Liver (tissue), 9 donors: Measurements from ENCODE around the gene TMEM242. TPM values are rescaled to one million over a fixed set of nuclear protein-coding genes. Genes with fewer than 3 reads are reported as not detected.

ENCODE experiments used
- DNase-seq: peaks from one replicate; pipeline ENCODE4 v3.0.0-alpha.2; 2017; ENCODE audit warnings: low spot score
- H3K27ac ChIP-seq, 2 donors: one replicate each; pipeline ENCODE4 v1.7.0; 2013; ENCODE audit warnings: inconsistent platforms in 2 of 2, low read length in 2 of 2, control low read depth in 1 of 2, low read depth in 1 of 2, mild to moderate bottlenecking in 1 of 2
- H3K27me3 ChIP-seq, 4 donors: one replicate each; pipeline versions ENCODE4 v1.6.1 to v1.7.0; 2013; ENCODE audit warnings: low read length in 3 of 4, inconsistent platforms in 1 of 4, mild to moderate bottlenecking in 1 of 4, moderate library complexity in 1 of 4; ENCODE audit not compliant: control insufficient read depth in 4 of 4, insufficient read depth in 4 of 4
- H3K36me3 ChIP-seq, 4 donors: one replicate each; pipeline versions ENCODE4 v1.6.1 to v1.7.0; 2013; ENCODE audit warnings: low read length in 3 of 4, mild to moderate bottlenecking in 3 of 4, low read depth in 1 of 4, moderate library complexity in 1 of 4; ENCODE audit not compliant: control insufficient read depth in 4 of 4, insufficient read depth in 3 of 4
- H3K4me1 ChIP-seq, 4 donors: one replicate each; pipeline versions ENCODE4 v1.6.1 to v1.7.0; 2013; ENCODE audit warnings: low read length in 3 of 4, mild to moderate bottlenecking in 3 of 4, moderate library complexity in 1 of 4; ENCODE audit not compliant: control insufficient read depth in 4 of 4, insufficient read depth in 4 of 4
- H3K4me3 ChIP-seq, 3 donors: one replicate each; pipeline versions ENCODE4 v1.6.1 to v1.7.0; 2013; ENCODE audit warnings: low read length in 3 of 3, control low read depth in 1 of 3, low read depth in 1 of 3, mild to moderate bottlenecking in 1 of 3
- H3K9ac ChIP-seq, 2 donors: one replicate each; pipeline ENCODE4 v1.7.0; 2013; ENCODE audit warnings: low read length in 2 of 2, mild to moderate bottlenecking in 2 of 2, moderate library complexity in 2 of 2, control low read depth in 1 of 2, low read depth in 1 of 2
- H3K9me3 ChIP-seq, 4 donors: one replicate each; pipeline versions ENCODE4 v1.6.1 to v1.7.0; 2013; ENCODE audit warnings: low read length in 3 of 4; ENCODE audit not compliant: control insufficient read depth in 4 of 4
- EGR1 ChIP-seq, 2 donors: IDR thresholded peaks; 2 replicates each; pipeline ENCODE4 v1.6.1; 2016 to 2018; ENCODE audit warnings: antibody characterized with exemption in 2 of 2, low read depth in 2 of 2
- FOXA1 ChIP-seq: IDR thresholded peaks from 2 replicates; pipeline ENCODE4 v1.6.1; 2016; ENCODE audit warnings: antibody characterized with exemption
- FOXA2 ChIP-seq: IDR thresholded peaks from 2 replicates; pipeline ENCODE4 v1.6.1; 2016; ENCODE audit warnings: antibody characterized with exemption
- GABPA ChIP-seq, 2 donors: IDR thresholded peaks in 1 of 2; conservative IDR thresholded peaks in 1 of 2; 2 replicates each; pipeline ENCODE4 v1.6.1; 2016; ENCODE audit warnings: antibody characterized with exemption in 2 of 2, mild to moderate bottlenecking in 1 of 2, moderate library complexity in 1 of 2
- HNF4A ChIP-seq, 2 donors: conservative IDR thresholded peaks; 2 replicates each; pipeline ENCODE4 v1.6.1; 2016; ENCODE audit warnings: antibody characterized with exemption in 2 of 2, mild to moderate bottlenecking in 2 of 2
- HNF4G ChIP-seq: IDR thresholded peaks from 2 replicates; pipeline ENCODE4 v1.6.1; 2016; ENCODE audit warnings: antibody characterized with exemption
- JUND ChIP-seq, 2 donors: IDR thresholded peaks; 2 replicates each; pipeline ENCODE4 v1.6.1; 2016; ENCODE audit warnings: antibody characterized with exemption in 2 of 2
- NR2F2 ChIP-seq: IDR thresholded peaks from 2 replicates; pipeline ENCODE4 v1.6.1; 2016; ENCODE audit warnings: antibody characterized with exemption
- RAD21 ChIP-seq, 2 donors: IDR thresholded peaks; 2 replicates each; pipeline ENCODE4 v1.6.1; 2016; ENCODE audit warnings: antibody characterized with exemption in 2 of 2, mild to moderate bottlenecking in 2 of 2
- RXRA ChIP-seq, 2 donors: IDR thresholded peaks; 2 replicates each; pipeline ENCODE4 v1.6.1; 2017 to 2018; ENCODE audit warnings: antibody characterized with exemption in 2 of 2, mild to moderate bottlenecking in 1 of 2
- SP1 ChIP-seq: IDR thresholded peaks from 2 replicates; pipeline ENCODE4 v1.6.1; 2018; ENCODE audit warnings: antibody characterized with exemption, mild to moderate bottlenecking
- TAF1 ChIP-seq: conservative IDR thresholded peaks from 2 replicates; pipeline ENCODE4 v1.6.1; 2016; ENCODE audit warnings: antibody characterized with exemption, mild to moderate bottlenecking
- YY1 ChIP-seq: IDR thresholded peaks from 2 replicates; pipeline ENCODE4 v1.6.1; 2016; ENCODE audit warnings: antibody characterized with exemption, mild to moderate bottlenecking
- WGBS: extraction: QIAGEN DNeasy Blood & Tissue Kit; methylation state at CpG from one replicate; pipeline ENCODE4 v1.1.7; 2013; 5-methylcytosine and 5-hydroxymethylcytosine counted together
- polyA plus RNA-seq, 2 donors: library from polyadenylated mRNA; stranded (reverse) in 1 of 2; unstranded in 1 of 2; fragments of 200-250 nt in 1 of 2; fragments of >200 nt in 1 of 2; fragmentation: Nextera tagmentation in 1 of 2; extraction: Ambion mirVana in 1 of 2; gene quantifications; one replicate each; pipeline versions ENCODE4 v1.2.1 to v1.2.3, GENCODE V29; 2013 to 2015
- total RNA-seq, 2 donors: library from RNA; depleted of rRNA; stranded (reverse); fragments of >200 nt; gene quantifications; one replicate each; pipeline ENCODE4 v1.2.3, GENCODE V29; 2014
- TF ChIP-seq, protein P1 (sequence below): IDR thresholded peaks from 2 replicates; pipeline ENCODE4 v1.6.1; 2016; ENCODE audit warnings: antibody characterized with exemption, mild to moderate bottlenecking
- TF ChIP-seq, protein P2 (sequence below): IDR thresholded peaks from 2 replicates; pipeline ENCODE4 v1.6.1; 2016; ENCODE audit warnings: antibody characterized with exemption
- TF ChIP-seq, protein P3 (sequence below): IDR thresholded peaks from 2 replicates; pipeline ENCODE4 v1.6.1; 2016; ENCODE audit warnings: antibody characterized with exemption
- TF ChIP-seq, protein P4 (sequence below): fragments of 150-350 bp; IDR thresholded peaks from 2 replicates; pipeline ENCODE4 v1.5.1; 2017; ENCODE audit warnings: improper control_type of control experiment, low read depth, low read length; ENCODE audit not compliant: missing input control
- TF ChIP-seq, protein P5 (sequence below): IDR thresholded peaks from 2 replicates; pipeline ENCODE4 v1.6.1; 2016; ENCODE audit warnings: antibody characterized with exemption
- donor health status: healthy.
- donor health status: healthy.
- donor health status: healthy.
- donor health status: healthy.
- donor health status: healthy.

The TMEM242 gene
- total and polyA plus RNA-seq, 4 donors: 3.7 to 10.2 (median 6.1) TPM

DNA sequence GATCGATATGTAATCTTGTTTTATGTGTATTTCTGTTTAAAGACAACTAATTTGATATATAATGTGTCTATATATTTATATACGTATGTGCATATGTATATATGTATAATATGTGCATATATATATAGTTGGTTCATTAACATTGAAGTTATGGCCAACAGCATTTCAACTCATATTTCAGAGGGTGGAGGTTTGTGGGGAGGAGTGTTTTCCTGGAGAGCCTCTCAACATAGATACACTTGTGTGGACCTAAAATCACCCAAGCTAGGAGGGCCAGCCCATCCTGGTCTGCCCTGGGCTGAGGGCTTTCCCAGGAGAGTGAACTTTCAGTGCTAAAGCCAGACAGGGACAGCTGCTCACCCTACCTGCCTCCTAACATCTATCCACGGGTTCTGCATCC, 68.8 kb downstream of the TMEM242 start:
- Histone ChIP-seq H3K4me3 (no peak overlapping the region), H3K27ac (no peak overlapping the region), H3K9me3 (no peaks in the 10 kb centered on the region), H3K27me3 (no peaks in the 10 kb centered on the region), H3K9ac (no peak overlapping the region), H3K4me1 (no peaks in the 10 kb centered on the region), H3K36me3 (no peaks in the 10 kb centered on the region)
- no peak for TF ChIP-seq RAD21 (IDR thresholded peaks at IDR 0.05)
- no peak for TF ChIP-seq GABPA (IDR thresholded peaks at IDR 0.05 in 1 of 2, conservative IDR thresholded peaks at IDR 0.05 in 1 of 2)
- TF ChIP-seq HNF4G: no peak
- TF ChIP-seq, protein P1, sequence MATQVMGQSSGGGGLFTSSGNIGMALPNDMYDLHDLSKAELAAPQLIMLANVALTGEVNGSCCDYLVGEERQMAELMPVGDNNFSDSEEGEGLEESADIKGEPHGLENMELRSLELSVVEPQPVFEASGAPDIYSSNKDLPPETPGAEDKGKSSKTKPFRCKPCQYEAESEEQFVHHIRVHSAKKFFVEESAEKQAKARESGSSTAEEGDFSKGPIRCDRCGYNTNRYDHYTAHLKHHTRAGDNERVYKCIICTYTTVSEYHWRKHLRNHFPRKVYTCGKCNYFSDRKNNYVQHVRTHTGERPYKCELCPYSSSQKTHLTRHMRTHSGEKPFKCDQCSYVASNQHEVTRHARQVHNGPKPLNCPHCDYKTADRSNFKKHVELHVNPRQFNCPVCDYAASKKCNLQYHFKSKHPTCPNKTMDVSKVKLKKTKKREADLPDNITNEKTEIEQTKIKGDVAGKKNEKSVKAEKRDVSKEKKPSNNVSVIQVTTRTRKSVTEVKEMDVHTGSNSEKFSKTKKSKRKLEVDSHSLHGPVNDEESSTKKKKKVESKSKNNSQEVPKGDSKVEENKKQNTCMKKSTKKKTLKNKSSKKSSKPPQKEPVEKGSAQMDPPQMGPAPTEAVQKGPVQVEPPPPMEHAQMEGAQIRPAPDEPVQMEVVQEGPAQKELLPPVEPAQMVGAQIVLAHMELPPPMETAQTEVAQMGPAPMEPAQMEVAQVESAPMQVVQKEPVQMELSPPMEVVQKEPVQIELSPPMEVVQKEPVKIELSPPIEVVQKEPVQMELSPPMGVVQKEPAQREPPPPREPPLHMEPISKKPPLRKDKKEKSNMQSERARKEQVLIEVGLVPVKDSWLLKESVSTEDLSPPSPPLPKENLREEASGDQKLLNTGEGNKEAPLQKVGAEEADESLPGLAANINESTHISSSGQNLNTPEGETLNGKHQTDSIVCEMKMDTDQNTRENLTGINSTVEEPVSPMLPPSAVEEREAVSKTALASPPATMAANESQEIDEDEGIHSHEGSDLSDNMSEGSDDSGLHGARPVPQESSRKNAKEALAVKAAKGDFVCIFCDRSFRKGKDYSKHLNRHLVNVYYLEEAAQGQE: no peak
- TF ChIP-seq, protein P2, sequence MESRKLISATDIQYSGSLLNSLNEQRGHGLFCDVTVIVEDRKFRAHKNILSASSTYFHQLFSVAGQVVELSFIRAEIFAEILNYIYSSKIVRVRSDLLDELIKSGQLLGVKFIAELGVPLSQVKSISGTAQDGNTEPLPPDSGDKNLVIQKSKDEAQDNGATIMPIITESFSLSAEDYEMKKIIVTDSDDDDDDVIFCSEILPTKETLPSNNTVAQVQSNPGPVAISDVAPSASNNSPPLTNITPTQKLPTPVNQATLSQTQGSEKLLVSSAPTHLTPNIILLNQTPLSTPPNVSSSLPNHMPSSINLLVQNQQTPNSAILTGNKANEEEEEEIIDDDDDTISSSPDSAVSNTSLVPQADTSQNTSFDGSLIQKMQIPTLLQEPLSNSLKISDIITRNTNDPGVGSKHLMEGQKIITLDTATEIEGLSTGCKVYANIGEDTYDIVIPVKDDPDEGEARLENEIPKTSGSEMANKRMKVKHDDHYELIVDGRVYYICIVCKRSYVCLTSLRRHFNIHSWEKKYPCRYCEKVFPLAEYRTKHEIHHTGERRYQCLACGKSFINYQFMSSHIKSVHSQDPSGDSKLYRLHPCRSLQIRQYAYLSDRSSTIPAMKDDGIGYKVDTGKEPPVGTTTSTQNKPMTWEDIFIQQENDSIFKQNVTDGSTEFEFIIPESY: no peak
- TF ChIP-seq JUND (IDR thresholded peaks at IDR 0.05): no peak
- no peak for TF ChIP-seq TAF1
- no peak for TF ChIP-seq FOXA2
- TF ChIP-seq, protein P3, sequence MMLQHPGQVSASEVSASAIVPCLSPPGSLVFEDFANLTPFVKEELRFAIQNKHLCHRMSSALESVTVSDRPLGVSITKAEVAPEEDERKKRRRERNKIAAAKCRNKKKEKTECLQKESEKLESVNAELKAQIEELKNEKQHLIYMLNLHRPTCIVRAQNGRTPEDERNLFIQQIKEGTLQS: no peak
- TF ChIP-seq, protein P4, sequence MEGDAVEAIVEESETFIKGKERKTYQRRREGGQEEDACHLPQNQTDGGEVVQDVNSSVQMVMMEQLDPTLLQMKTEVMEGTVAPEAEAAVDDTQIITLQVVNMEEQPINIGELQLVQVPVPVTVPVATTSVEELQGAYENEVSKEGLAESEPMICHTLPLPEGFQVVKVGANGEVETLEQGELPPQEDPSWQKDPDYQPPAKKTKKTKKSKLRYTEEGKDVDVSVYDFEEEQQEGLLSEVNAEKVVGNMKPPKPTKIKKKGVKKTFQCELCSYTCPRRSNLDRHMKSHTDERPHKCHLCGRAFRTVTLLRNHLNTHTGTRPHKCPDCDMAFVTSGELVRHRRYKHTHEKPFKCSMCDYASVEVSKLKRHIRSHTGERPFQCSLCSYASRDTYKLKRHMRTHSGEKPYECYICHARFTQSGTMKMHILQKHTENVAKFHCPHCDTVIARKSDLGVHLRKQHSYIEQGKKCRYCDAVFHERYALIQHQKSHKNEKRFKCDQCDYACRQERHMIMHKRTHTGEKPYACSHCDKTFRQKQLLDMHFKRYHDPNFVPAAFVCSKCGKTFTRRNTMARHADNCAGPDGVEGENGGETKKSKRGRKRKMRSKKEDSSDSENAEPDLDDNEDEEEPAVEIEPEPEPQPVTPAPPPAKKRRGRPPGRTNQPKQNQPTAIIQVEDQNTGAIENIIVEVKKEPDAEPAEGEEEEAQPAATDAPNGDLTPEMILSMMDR: no peak
- no peak for TF ChIP-seq HNF4A (conservative IDR thresholded peaks at IDR 0.05)
- no peak for TF ChIP-seq EGR1 (IDR thresholded peaks at IDR 0.05; ENCODE audit: low read depth in 2 of 2)
- TF ChIP-seq SP1: no peak
- TF ChIP-seq RXRA (IDR thresholded peaks at IDR 0.05): no peak
- no peak for TF ChIP-seq NR2F2
- TF ChIP-seq YY1: no peak
- no peak for DNase-seq
- whole genome bisulfite sequencing: 84% methylated on average over 3 of the region's 3 CpGs

DNA sequence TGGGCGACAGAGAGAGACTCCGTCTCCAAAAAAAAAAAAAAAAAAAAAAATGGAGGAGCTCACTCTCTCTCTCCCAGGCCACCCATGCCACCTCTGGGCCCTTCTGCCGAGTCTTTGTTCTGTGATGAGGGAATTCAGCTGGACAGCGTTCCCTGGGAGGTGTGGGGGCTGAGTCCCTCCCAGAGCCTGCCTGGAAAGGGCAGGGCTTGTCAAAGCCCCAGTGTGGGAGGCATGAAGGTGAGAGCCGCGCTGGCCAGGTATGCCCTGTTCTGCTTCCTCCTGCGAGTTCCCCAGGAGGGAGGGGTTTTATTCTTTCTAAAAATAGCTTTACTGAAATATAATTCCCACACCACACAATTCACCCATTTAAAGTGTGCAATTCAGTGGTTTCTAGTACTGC, 69.6 kb downstream of the TMEM242 start:
- no peak overlapping the region for H3K27ac ChIP-seq
- no peaks in the 10 kb centered on the region for H3K36me3 ChIP-seq
- H3K9me3 ChIP-seq: peaks cover 0 to 1% (median 0%) of the 10 kb centered on the region in 4 donors
- H3K4me3 ChIP-seq: no peak overlapping the region
- WGBS: 79% methylated on average over 7 of the region's 7 CpGs
- no peaks in the 10 kb centered on the region for H3K27me3 ChIP-seq
- H3K4me1 ChIP-seq: no peaks in the 10 kb centered on the region
- H3K9ac ChIP-seq: no peak overlapping the region
- no peak for DNase-seq
- TF ChIP-seq GABPA (IDR thresholded peaks at IDR 0.05 in 1 of 2, conservative IDR thresholded peaks at IDR 0.05 in 1 of 2) (no peak), FOXA1 (no peak), RAD21 (IDR thresholded peaks at IDR 0.05) (no peak), HNF4G (no peak), NR2F2 (no peak), HNF4A (conservative IDR thresholded peaks at IDR 0.05) (no peak), EGR1 (IDR thresholded peaks at IDR 0.05; ENCODE audit: low read depth in 2 of 2) (no peak)
- TF ChIP-seq, protein P3: no peak
- TF ChIP-seq, protein P5, sequence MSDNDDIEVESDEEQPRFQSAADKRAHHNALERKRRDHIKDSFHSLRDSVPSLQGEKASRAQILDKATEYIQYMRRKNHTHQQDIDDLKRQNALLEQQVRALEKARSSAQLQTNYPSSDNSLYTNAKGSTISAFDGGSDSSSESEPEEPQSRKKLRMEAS: no peak
- TF ChIP-seq, protein P4: no peak
- TF ChIP-seq, protein P1: no peak
